H9 (cell line): ENCODE results near the gene ITPR1. TPM values are rescaled to one million over a fixed set of nuclear protein-coding genes. Genes with fewer than 3 reads are reported as not detected.

Experiments used
- DNase-seq: peaks from one replicate; pipeline ENCODE4 v3.0.0-alpha.2; 2017
- H2AFZ ChIP-seq: one replicate; pipeline ENCODE4 v1.6.1; 2013; ENCODE audit warnings: mild to moderate bottlenecking, low read length, control low read depth, moderate library complexity
- H2AK5ac ChIP-seq: 2 replicates; pipeline ENCODE4 v1.6.1; 2013; ENCODE audit warnings: low read length, control low read depth, mixed read lengths; ENCODE audit not compliant: insufficient read length
- H2BK120ac ChIP-seq: one replicate; pipeline ENCODE4 v1.6.1; 2013; ENCODE audit warnings: low read depth, mild to moderate bottlenecking, low read length, control low read depth, inconsistent platforms; ENCODE audit not compliant: poor library complexity, severe bottlenecking
- H2BK12ac ChIP-seq: 2 replicates; pipeline ENCODE4 v1.6.1; 2013; ENCODE audit warnings: low read length, control low read depth, mixed read lengths, low read depth; ENCODE audit not compliant: insufficient read length
- H2BK15ac ChIP-seq: 2 replicates; pipeline ENCODE4 v1.6.1; 2013; ENCODE audit warnings: low read depth, low read length, control low read depth
- H2BK20ac ChIP-seq: one replicate; pipeline ENCODE4 v1.6.1; 2013; ENCODE audit warnings: low read depth, mild to moderate bottlenecking, low read length, control low read depth, inconsistent platforms; ENCODE audit not compliant: poor library complexity, severe bottlenecking
- H2BK5ac ChIP-seq: 2 replicates; pipeline ENCODE4 v1.6.1; 2013; ENCODE audit warnings: low read length, control low read depth, mixed read lengths; ENCODE audit not compliant: insufficient read length
- H3K14ac ChIP-seq: 2 replicates; pipeline ENCODE4 v1.6.1; 2013; ENCODE audit warnings: low read length, control low read depth; ENCODE audit not compliant: insufficient read depth
- H3K18ac ChIP-seq: 2 replicates; pipeline ENCODE4 v1.6.1; 2013; ENCODE audit warnings: low read depth, mild to moderate bottlenecking, mixed read lengths, low read length, control low read depth; ENCODE audit not compliant: insufficient read length
- H3K23ac ChIP-seq: 2 replicates; pipeline ENCODE4 v1.6.1; 2013; ENCODE audit warnings: low read length, control low read depth, mixed read lengths, low read depth; ENCODE audit not compliant: insufficient read length
- H3K23me2 ChIP-seq: 2 replicates; pipeline ENCODE4 v1.6.1; 2013; ENCODE audit warnings: low read depth, mild to moderate bottlenecking, mixed read lengths, low read length, control low read depth; ENCODE audit not compliant: insufficient read length, poor library complexity, severe bottlenecking
- H3K27ac ChIP-seq: 2 replicates; pipeline ENCODE4 v1.5.1; 2013; ENCODE audit warnings: low read length, control low read depth, mixed read lengths, low read depth; ENCODE audit not compliant: insufficient read length
- H3K27me3 ChIP-seq: 2 replicates; pipeline ENCODE4 v1.6.1; 2013; ENCODE audit warnings: low read length, control low read depth, inconsistent platforms; ENCODE audit not compliant: insufficient read depth
- H3K4ac ChIP-seq: 2 replicates; pipeline ENCODE4 v1.6.1; 2013; ENCODE audit warnings: low read depth, mild to moderate bottlenecking, control low read depth, inconsistent platforms, low read length, moderate library complexity
- H3K4me1 ChIP-seq: 2 replicates; pipeline ENCODE4 v1.6.1; 2013; ENCODE audit warnings: low read length, control low read depth, inconsistent platforms; ENCODE audit not compliant: insufficient read depth
- H3K4me2 ChIP-seq: 2 replicates; pipeline ENCODE4 v1.6.1; 2013; ENCODE audit warnings: low read length, control low read depth, mixed read lengths; ENCODE audit not compliant: insufficient read length, insufficient read depth
- H3K56ac ChIP-seq: 2 replicates; pipeline ENCODE4 v1.6.1; 2013; ENCODE audit warnings: low read depth, mild to moderate bottlenecking, mixed read lengths, low read length, control low read depth; ENCODE audit not compliant: insufficient read length
- H3K79me1 ChIP-seq: 2 replicates; pipeline ENCODE4 v1.6.1; 2013; ENCODE audit warnings: low read depth, mild to moderate bottlenecking, moderate library complexity, low read length, control low read depth, inconsistent platforms; ENCODE audit not compliant: insufficient read depth, poor library complexity, severe bottlenecking
- H3K79me2 ChIP-seq: 2 replicates; pipeline ENCODE4 v1.6.1; 2013; ENCODE audit warnings: low read length, control low read depth, inconsistent platforms; ENCODE audit not compliant: insufficient read depth
- H3K9ac ChIP-seq: 2 replicates; pipeline ENCODE4 v1.6.1; 2013; ENCODE audit warnings: low read length, control low read depth, mixed read lengths; ENCODE audit not compliant: insufficient read length; ENCODE audit errors: extremely low read depth
- H3K9me3 ChIP-seq: one replicate; pipeline ENCODE4 v1.6.1; 2013; ENCODE audit warnings: low read depth, low read length, inconsistent platforms; ENCODE audit not compliant: control insufficient read depth
- H3T11ph ChIP-seq: one replicate; pipeline ENCODE4 v1.6.1; 2013; ENCODE audit warnings: mild to moderate bottlenecking, low read length, control low read depth, inconsistent platforms
- H4K20me1 ChIP-seq: one replicate; pipeline ENCODE4 v1.6.1; 2013; ENCODE audit not compliant: control insufficient read depth, insufficient read length, insufficient read depth
- H4K5ac ChIP-seq: 2 replicates; pipeline ENCODE4 v1.6.1; 2013; ENCODE audit warnings: low read depth, mild to moderate bottlenecking, mixed read lengths, low read length, control low read depth; ENCODE audit not compliant: insufficient read length
- H4K8ac ChIP-seq: replicated peaks from 2 replicates; pipeline ENCODE4 v1.6.1; 2013; ENCODE audit warnings: low read length, control low read depth, mixed read lengths, low read depth; ENCODE audit not compliant: insufficient read length
- H4K91ac ChIP-seq: 2 replicates; pipeline ENCODE4 v1.6.1; 2013; ENCODE audit warnings: low read depth, mild to moderate bottlenecking, moderate library complexity, mixed read lengths, low read length, control low read depth; ENCODE audit not compliant: insufficient read length
- H3K27ac Mint-ChIP-seq, 3 experiments: 2 replicates in 2 of 3; 3 replicates in 1 of 3; pipeline ENCODE4 v1.8.0; 2020 to 2021; ENCODE audit warnings: mixed read lengths in 3 of 3, mild to moderate bottlenecking in 1 of 3, moderate library complexity in 1 of 3
- H3K27me3 Mint-ChIP-seq: 2 replicates; pipeline ENCODE4 v1.8.0; 2021; ENCODE audit warnings: low read depth, mild to moderate bottlenecking, moderate library complexity, mixed read lengths
- H3K36me3 Mint-ChIP-seq, 3 experiments: 2 replicates in 2 of 3; 3 replicates in 1 of 3; pipeline ENCODE4 v1.8.0; 2020 to 2021; ENCODE audit warnings: low read depth in 3 of 3, mixed read lengths in 3 of 3; ENCODE audit not compliant: insufficient read depth in 1 of 3
- H3K4me1 Mint-ChIP-seq, 2 experiments: 2 replicates each; pipeline ENCODE4 v1.8.0; 2020; ENCODE audit warnings: mixed read lengths in 2 of 2
- H3K4me3 Mint-ChIP-seq, 2 experiments: 2 replicates in 1 of 2; 3 replicates in 1 of 2; pipeline ENCODE4 v1.8.0; 2020 to 2021; ENCODE audit warnings: mild to moderate bottlenecking in 2 of 2, mixed read lengths in 2 of 2, moderate library complexity in 1 of 2
- H3K9me3 Mint-ChIP-seq, 2 experiments: 2 replicates in 1 of 2; 3 replicates in 1 of 2; pipeline ENCODE4 v1.8.0; 2020; ENCODE audit warnings: mild to moderate bottlenecking in 2 of 2, mixed read lengths in 2 of 2, moderate library complexity in 1 of 2
- CTCF ChIP-seq: fragments of 200-600 bp; sonication (generic); conservative IDR thresholded peaks from 3 replicates; pipeline ENCODE4 v1.8.0; 2021; ENCODE audit warnings: antibody characterized with exemption, mild to moderate bottlenecking
- WGBS: extraction: QIAGEN DNeasy Blood & Tissue Kit; methylation state at CpG from one replicate; pipeline ENCODE4 v1.1.7; 2013; ENCODE audit warnings: missing lambda C conversion rate, low lambda C conversion rate, mixed read lengths; ENCODE audit not compliant: insufficient read length; ENCODE audit errors: extremely low coverage; 5-methylcytosine and 5-hydroxymethylcytosine counted together
- total RNA-seq: library from RNA; stranded (reverse); gene quantifications from 2 replicates; pipeline ENCODE4 v1.2.1, GENCODE V29; 2021

Gene ITPR1
- total RNA-seq, 1 experiment from 2014 or later: 4.2 TPM

DNA sequence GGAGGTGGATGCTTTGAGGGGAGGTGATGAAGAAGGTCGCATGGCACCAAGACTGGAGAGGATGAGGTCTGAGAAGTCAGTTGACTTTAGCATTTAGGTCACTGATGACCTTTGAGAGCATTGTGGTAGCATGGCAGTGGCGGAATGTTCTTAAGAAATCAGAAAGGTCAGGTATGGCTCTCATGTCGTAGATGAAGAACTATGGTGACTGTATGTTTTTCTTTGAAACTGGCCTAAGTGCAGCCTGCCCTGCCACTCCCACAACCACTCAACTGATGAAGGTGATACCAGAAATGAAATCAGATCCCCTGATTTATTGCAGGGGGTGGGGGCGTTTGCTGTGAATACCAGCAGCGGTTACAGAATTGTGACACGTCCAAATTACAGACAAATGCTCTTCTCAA, 102.6 kb downstream of the ITPR1 start:
- no peak overlapping the region for H3K23ac ChIP-seq
- H3K36me3 Mint-ChIP-seq: peaks cover 0 to 4% (median 0%) of the 10 kb centered on the region in 3 experiments; a peak in 1 of 7 replicates
- H3K9me3 Mint-ChIP-seq: no peaks in the 10 kb centered on the region; a peak in 1 of 5 replicates
- H2BK20ac ChIP-seq: no peak overlapping the region
- no peak overlapping the region for H4K5ac ChIP-seq
- no peak overlapping the region for H2BK5ac ChIP-seq
- DNase-seq: no peak
- H4K8ac ChIP-seq: no peak overlapping the region
- H3K56ac ChIP-seq: no peak overlapping the region
- H2AK5ac ChIP-seq: no peak overlapping the region
- H3K4me2 ChIP-seq: no peak overlapping the region
- no peaks in the 10 kb centered on the region for H3K79me1 ChIP-seq
- peaks cover 11% of the 10 kb centered on the region; the same call in 1 of the 2 replicates for H3K4me1 ChIP-seq
- no peak overlapping the region for H2AFZ ChIP-seq
- no peak overlapping the region for H3T11ph ChIP-seq
- H3K27ac Mint-ChIP-seq: peak overlapping the region in 2 of 3 experiments; percentile 19 to 45; a peak in 2 of 7 replicates
- H2BK15ac ChIP-seq: no peak overlapping the region
- no peaks in the 10 kb centered on the region for H3K23me2 ChIP-seq
- no peak overlapping the region for H3K4me3 Mint-ChIP-seq
- no peak overlapping the region for H2BK120ac ChIP-seq
- peaks cover 14 to 23% of the 10 kb centered on the region in 2 experiments for H3K4me1 Mint-ChIP-seq
- TF ChIP-seq CTCF: no peak
- no peak overlapping the region for H2BK12ac ChIP-seq
- H3K14ac ChIP-seq: no peak overlapping the region
- no peaks in the 10 kb centered on the region for H3K27me3 Mint-ChIP-seq
- H3K9me3 ChIP-seq: no peaks in the 10 kb centered on the region
- no peak overlapping the region for H3K27ac ChIP-seq
- no peak overlapping the region for H3K4ac ChIP-seq
- H3K27me3 ChIP-seq: no peaks in the 10 kb centered on the region
- H4K91ac ChIP-seq: no peak overlapping the region
- no peaks in the 10 kb centered on the region for H3K79me2 ChIP-seq
- H4K20me1 ChIP-seq: no peaks in the 10 kb centered on the region
- H3K9ac ChIP-seq: no peak overlapping the region
- WGBS: no CpG with 5 or more reads among the region's 6 CpGs
- H3K18ac ChIP-seq: no peak overlapping the region
